Measurements from ENCODE around the gene CDH11. TPM values are rescaled to one million over a fixed set of nuclear protein-coding genes. Genes with fewer than 3 reads are reported as not detected.

Gene CDH11
- total RNA-seq, 2 experiments from 2014 or later, result not detected

GRCh38 chr16:64900517-64900916 is 221.3 kb downstream of the CDH11 start:
- Histone ChIP-seq H3K4me1 (ENCODE audit: insufficient read depth, low read length, poor library complexity, severe bottlenecking) (peaks cover 20% of the 10 kb centered on the region), H3K4me2 (ENCODE audit: low read length) (no peak overlapping the region), H3K4me3 (ENCODE audit: low read depth, low read length, poor library complexity, severe bottlenecking) (no peak overlapping the region), H3K9me3 (ENCODE audit: low read length) (no peaks in the 10 kb centered on the region), H3K79me2 (ENCODE audit: insufficient read depth, low read depth, low read length) (no peaks in the 10 kb centered on the region), H4K20me1 (ENCODE audit: insufficient read depth, low read length) (no peaks in the 10 kb centered on the region), H3K9me2 (ENCODE audit: insufficient read depth, low read length) (no peaks in the 10 kb centered on the region), H3K36me3 (ENCODE audit: insufficient read depth, low read length) (no peaks in the 10 kb centered on the region), H3K27ac (ENCODE audit: low read depth, low read length, poor library complexity, severe bottlenecking) (no peak overlapping the region), H2AFZ (ENCODE audit: low read length) (no peak overlapping the region)
- no TSS peak for BruUV-seq (replicated peaks)
- TF ChIP-seq, protein P1, sequence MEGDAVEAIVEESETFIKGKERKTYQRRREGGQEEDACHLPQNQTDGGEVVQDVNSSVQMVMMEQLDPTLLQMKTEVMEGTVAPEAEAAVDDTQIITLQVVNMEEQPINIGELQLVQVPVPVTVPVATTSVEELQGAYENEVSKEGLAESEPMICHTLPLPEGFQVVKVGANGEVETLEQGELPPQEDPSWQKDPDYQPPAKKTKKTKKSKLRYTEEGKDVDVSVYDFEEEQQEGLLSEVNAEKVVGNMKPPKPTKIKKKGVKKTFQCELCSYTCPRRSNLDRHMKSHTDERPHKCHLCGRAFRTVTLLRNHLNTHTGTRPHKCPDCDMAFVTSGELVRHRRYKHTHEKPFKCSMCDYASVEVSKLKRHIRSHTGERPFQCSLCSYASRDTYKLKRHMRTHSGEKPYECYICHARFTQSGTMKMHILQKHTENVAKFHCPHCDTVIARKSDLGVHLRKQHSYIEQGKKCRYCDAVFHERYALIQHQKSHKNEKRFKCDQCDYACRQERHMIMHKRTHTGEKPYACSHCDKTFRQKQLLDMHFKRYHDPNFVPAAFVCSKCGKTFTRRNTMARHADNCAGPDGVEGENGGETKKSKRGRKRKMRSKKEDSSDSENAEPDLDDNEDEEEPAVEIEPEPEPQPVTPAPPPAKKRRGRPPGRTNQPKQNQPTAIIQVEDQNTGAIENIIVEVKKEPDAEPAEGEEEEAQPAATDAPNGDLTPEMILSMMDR (conservative IDR thresholded peaks at IDR 0.05; ENCODE audit: low read length), result no peak
- TF ChIP-seq EZH2phosphoT487 (IDR thresholded peaks at IDR 0.05; ENCODE audit: borderline replicate concordance, low read depth, low read length), result no peak
- intact Hi-C loops (cut with micrococcal nuclease; ENCODE audit: unreplicated experiment), result no loop called here
- CTCF ChIA-PET (ENCODE audit: unreplicated experiment), result no interaction called here
- POLR2A ChIA-PET, result no interaction called here
- no peak for DNase-seq (ENCODE audit: low spot score)

- no peak overlapping the region for H3K27ac ChIP-seq (ENCODE audit: low read depth, low read length, poor library complexity, severe bottlenecking)
- ChIA-PET POLR2A (no interaction called here), CTCF (ENCODE audit: unreplicated experiment) (no interaction called here)
Measured at GRCh38 chr16:64900019-64900418, 221.8 kb downstream of the CDH11 start.

DNA sequence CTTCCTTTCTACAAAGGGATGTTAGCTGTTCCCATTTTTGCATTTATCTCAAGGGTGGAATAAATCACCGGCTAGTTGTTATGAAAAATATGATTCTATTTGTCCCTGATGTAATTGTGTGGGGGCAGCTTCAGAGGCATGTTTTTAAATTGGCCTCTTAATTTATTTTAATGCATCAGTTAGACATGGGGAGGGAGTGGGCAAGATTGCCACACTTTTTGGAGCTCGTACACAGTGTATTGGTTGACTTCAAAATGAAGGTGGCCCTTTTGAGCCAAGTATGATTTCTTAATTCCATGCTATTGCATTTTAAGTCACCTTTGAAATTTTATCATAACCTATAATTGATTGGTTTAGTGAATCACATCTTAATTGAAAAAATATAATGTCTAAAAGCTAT is 223.7 kb downstream of the CDH11 start:
- Histone ChIP-seq H3K9me2 (ENCODE audit: insufficient read depth, low read length) (no peaks in the 10 kb centered on the region), H4K20me1 (ENCODE audit: insufficient read depth, low read length) (no peaks in the 10 kb centered on the region), H3K79me2 (ENCODE audit: insufficient read depth, low read depth, low read length) (no peaks in the 10 kb centered on the region), H3K4me2 (ENCODE audit: low read length) (no peak overlapping the region; the same call in 1 of the 2 replicates), H3K27ac (ENCODE audit: low read depth, low read length, poor library complexity, severe bottlenecking) (no peak overlapping the region), H3K4me3 (ENCODE audit: low read depth, low read length, poor library complexity, severe bottlenecking) (no peak overlapping the region), H3K9me3 (ENCODE audit: low read length) (no peaks in the 10 kb centered on the region), H2AFZ (ENCODE audit: low read length) (no peak overlapping the region), H3K36me3 (ENCODE audit: insufficient read depth, low read length) (no peaks in the 10 kb centered on the region), H3K4me1 (ENCODE audit: insufficient read depth, low read length, poor library complexity, severe bottlenecking) (peaks cover 24% of the 10 kb centered on the region)
- TF ChIP-seq EZH2phosphoT487 (IDR thresholded peaks at IDR 0.05; ENCODE audit: borderline replicate concordance, low read depth, low read length), result no peak
- TF ChIP-seq, protein P1 (conservative IDR thresholded peaks at IDR 0.05; ENCODE audit: low read length), result no peak
- no TSS peak for BruUV-seq (replicated peaks)
- DNase-seq (ENCODE audit: low spot score), result no peak
- ChIA-PET CTCF (ENCODE audit: unreplicated experiment) (no interaction called here), POLR2A (no interaction called here)
- intact Hi-C loops (cut with micrococcal nuclease; ENCODE audit: unreplicated experiment), result no loop called here

More at GRCh38 chr16:64900019-64900418, 221.8 kb downstream of the CDH11 start:
- no peak for TF ChIP-seq EZH2phosphoT487 (IDR thresholded peaks at IDR 0.05; ENCODE audit: borderline replicate concordance, low read depth, low read length)
- TF ChIP-seq, protein P1 (conservative IDR thresholded peaks at IDR 0.05; ENCODE audit: low read length), result no peak
- Histone ChIP-seq H4K20me1 (ENCODE audit: insufficient read depth, low read length) (no peaks in the 10 kb centered on the region), H3K9me2 (ENCODE audit: insufficient read depth, low read length) (no peaks in the 10 kb centered on the region), H3K4me3 (ENCODE audit: low read depth, low read length, poor library complexity, severe bottlenecking) (no peak overlapping the region), H3K4me2 (ENCODE audit: low read length) (no peak overlapping the region), H3K79me2 (ENCODE audit: insufficient read depth, low read depth, low read length) (no peaks in the 10 kb centered on the region), H2AFZ (ENCODE audit: low read length) (no peak overlapping the region), H3K4me1 (ENCODE audit: insufficient read depth, low read length, poor library complexity, severe bottlenecking) (peaks cover 20% of the 10 kb centered on the region), H3K9me3 (ENCODE audit: low read length) (no peaks in the 10 kb centered on the region), H3K36me3 (ENCODE audit: insufficient read depth, low read length) (no peaks in the 10 kb centered on the region)
- no TSS peak for BruUV-seq (replicated peaks)
- intact Hi-C loops (cut with micrococcal nuclease; ENCODE audit: unreplicated experiment), result no loop called here
- no peak for DNase-seq (ENCODE audit: low spot score)

Data from OCI-LY7 (cell line).